ENCODE measurements around the gene ARHGAP44. TPM values are rescaled to one million over a fixed set of nuclear protein-coding genes. Genes with fewer than 3 reads are reported as not detected.

The ARHGAP44 gene
- total and polyA plus RNA-seq, 2 donors (not counting 1 experiment from before 2014, with no cell fraction given): 0.78 to 11.6 TPM

DNA sequence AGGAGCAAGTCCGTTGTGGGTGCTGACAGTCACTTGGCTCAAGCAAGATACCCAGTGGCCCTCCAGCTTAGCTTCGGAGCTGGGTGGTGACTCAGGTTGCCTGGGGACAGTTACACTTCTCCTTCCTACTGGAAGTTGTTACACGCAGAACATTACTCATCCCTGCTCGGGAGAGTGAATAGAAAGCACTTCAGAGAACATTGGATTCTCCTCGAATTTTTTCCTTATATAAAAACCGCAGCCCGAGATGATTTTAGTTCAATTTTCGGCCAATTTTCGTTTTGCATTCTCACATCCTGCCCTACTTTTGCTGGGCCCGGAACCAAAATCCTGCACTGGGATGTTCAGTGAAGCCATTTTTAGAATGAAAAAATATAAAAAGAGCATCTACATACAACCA is 128.8 kb downstream of the ARHGAP44 start:
- ATAC-seq (ENCODE audit: low read depth): no peak
- DNase-seq: no peak
- Mint-ChIP-seq H3K4me3 (no peak overlapping the region), H3K27ac (no peak overlapping the region), H3K4me1 (no peaks in the 10 kb centered on the region), H3K27me3 (no peaks in the 10 kb centered on the region), H3K9me3 (ENCODE audit: insufficient read depth) (no peaks in the 10 kb centered on the region)
- Histone ChIP-seq H3K9me3 (ENCODE audit: control extremely low read depth in 1 of 3, control insufficient read depth in 2 of 3, insufficient read depth in 1 of 3, low read length in 2 of 3) (no peaks in the 10 kb centered on the region), H3K36me3 (replicated peaks in 1 of 2; ENCODE audit: control extremely low read depth in 1 of 2, control insufficient read depth in 1 of 2, extremely low read depth in 1 of 2, insufficient read depth in 2 of 2, low read length in 1 of 2) (no peaks in the 10 kb centered on the region), H3K4me3 (ENCODE audit: control extremely low read depth in 1 of 5, extremely low read depth in 1 of 5, insufficient read depth in 1 of 5, low read depth in 2 of 5, low read length in 4 of 5) (no peak overlapping the region), H3K4me1 (ENCODE audit: control insufficient read depth in 2 of 2, insufficient read depth in 2 of 2, low read length in 2 of 2) (no peaks in the 10 kb centered on the region), H3K79me2 (ENCODE audit: control insufficient read depth, insufficient read depth, low read length) (no peaks in the 10 kb centered on the region), H2AFZ (ENCODE audit: insufficient read depth, low read depth, low read length, poor library complexity, severe bottlenecking) (no peak overlapping the region), H4K20me1 (ENCODE audit: control insufficient read depth, insufficient read depth, low read length, poor library complexity, severe bottlenecking) (no peaks in the 10 kb centered on the region), H3K9ac (ENCODE audit: low read length) (no peak overlapping the region), H3K27me3 (replicated peaks in 1 of 4; ENCODE audit: control extremely low read depth in 1 of 4, control insufficient read depth in 3 of 4, insufficient read depth in 4 of 4, low read length in 3 of 4) (no peaks in the 10 kb centered on the region), H3K4me2 (replicated peaks; ENCODE audit: low read depth, low read length, poor library complexity, severe bottlenecking) (no peak overlapping the region), H3K27ac (ENCODE audit: low read length in 2 of 2) (no peak overlapping the region)
- intact Hi-C loops (cut with micrococcal nuclease): no loop called here
- TF ChIP-seq, protein P1, sequence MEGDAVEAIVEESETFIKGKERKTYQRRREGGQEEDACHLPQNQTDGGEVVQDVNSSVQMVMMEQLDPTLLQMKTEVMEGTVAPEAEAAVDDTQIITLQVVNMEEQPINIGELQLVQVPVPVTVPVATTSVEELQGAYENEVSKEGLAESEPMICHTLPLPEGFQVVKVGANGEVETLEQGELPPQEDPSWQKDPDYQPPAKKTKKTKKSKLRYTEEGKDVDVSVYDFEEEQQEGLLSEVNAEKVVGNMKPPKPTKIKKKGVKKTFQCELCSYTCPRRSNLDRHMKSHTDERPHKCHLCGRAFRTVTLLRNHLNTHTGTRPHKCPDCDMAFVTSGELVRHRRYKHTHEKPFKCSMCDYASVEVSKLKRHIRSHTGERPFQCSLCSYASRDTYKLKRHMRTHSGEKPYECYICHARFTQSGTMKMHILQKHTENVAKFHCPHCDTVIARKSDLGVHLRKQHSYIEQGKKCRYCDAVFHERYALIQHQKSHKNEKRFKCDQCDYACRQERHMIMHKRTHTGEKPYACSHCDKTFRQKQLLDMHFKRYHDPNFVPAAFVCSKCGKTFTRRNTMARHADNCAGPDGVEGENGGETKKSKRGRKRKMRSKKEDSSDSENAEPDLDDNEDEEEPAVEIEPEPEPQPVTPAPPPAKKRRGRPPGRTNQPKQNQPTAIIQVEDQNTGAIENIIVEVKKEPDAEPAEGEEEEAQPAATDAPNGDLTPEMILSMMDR (IDR thresholded peaks at IDR 0.05): no peak
- TF ChIP-seq EZH2 (IDR thresholded peaks at IDR 0.05; ENCODE audit: borderline replicate concordance, insufficient read depth, low read depth, low read length, poor library complexity, severe bottlenecking): no peak
- ChIA-PET CTCF (no interaction called here), POLR2A (no interaction called here)
- WGBS (ENCODE audit: insufficient coverage): 89% methylated on average over 7 of the region's 10 CpGs

DNA sequence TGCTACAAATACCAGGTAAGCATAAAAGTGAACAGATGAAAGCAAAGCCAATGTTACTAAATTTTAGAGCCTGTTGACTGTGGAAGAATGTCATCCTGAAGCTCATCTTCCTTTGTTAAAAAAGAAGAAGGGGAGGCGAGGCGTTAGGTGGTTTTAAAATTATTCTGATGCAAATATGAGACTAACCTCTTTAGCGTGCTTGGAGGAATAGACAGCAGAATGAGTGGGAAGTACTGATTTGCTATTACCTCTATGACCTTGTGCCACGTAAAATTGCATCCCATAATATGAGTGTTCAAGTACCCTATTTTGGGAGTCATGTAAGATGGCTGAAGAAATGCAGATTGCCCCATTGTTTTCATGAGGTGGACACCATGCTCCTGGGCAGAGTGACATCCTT is 132.8 kb downstream of the ARHGAP44 start:
- Histone ChIP-seq H4K20me1 (ENCODE audit: control insufficient read depth, insufficient read depth, low read length, poor library complexity, severe bottlenecking) (no peaks in the 10 kb centered on the region), H3K4me3 (ENCODE audit: control extremely low read depth in 1 of 5, extremely low read depth in 1 of 5, insufficient read depth in 1 of 5, low read depth in 2 of 5, low read length in 4 of 5) (no peak overlapping the region), H3K9me3 (ENCODE audit: control extremely low read depth in 1 of 3, control insufficient read depth in 2 of 3, insufficient read depth in 1 of 3, low read length in 2 of 3) (no peaks in the 10 kb centered on the region), H3K9ac (ENCODE audit: low read length) (no peak overlapping the region), H3K27ac (ENCODE audit: low read length in 2 of 2) (no peak overlapping the region), H3K36me3 (replicated peaks in 1 of 2; ENCODE audit: control extremely low read depth in 1 of 2, control insufficient read depth in 1 of 2, extremely low read depth in 1 of 2, insufficient read depth in 2 of 2, low read length in 1 of 2) (no peaks in the 10 kb centered on the region), H3K27me3 (replicated peaks in 1 of 4; ENCODE audit: control extremely low read depth in 1 of 4, control insufficient read depth in 3 of 4, insufficient read depth in 4 of 4, low read length in 3 of 4) (no peaks in the 10 kb centered on the region), H3K4me1 (ENCODE audit: control insufficient read depth in 2 of 2, insufficient read depth in 2 of 2, low read length in 2 of 2) (no peaks in the 10 kb centered on the region), H3K79me2 (ENCODE audit: control insufficient read depth, insufficient read depth, low read length) (no peaks in the 10 kb centered on the region), H2AFZ (ENCODE audit: insufficient read depth, low read depth, low read length, poor library complexity, severe bottlenecking) (no peak overlapping the region), H3K4me2 (replicated peaks; ENCODE audit: low read depth, low read length, poor library complexity, severe bottlenecking) (no peak overlapping the region)
- Mint-ChIP-seq H3K27ac (no peak overlapping the region), H3K27me3 (no peaks in the 10 kb centered on the region), H3K4me3 (no peak overlapping the region), H3K4me1 (no peaks in the 10 kb centered on the region), H3K9me3 (ENCODE audit: insufficient read depth) (no peaks in the 10 kb centered on the region)
- ATAC-seq (ENCODE audit: low read depth): no peak
- TF ChIP-seq EZH2 (IDR thresholded peaks at IDR 0.05; ENCODE audit: borderline replicate concordance, insufficient read depth, low read depth, low read length, poor library complexity, severe bottlenecking): no peak
- TF ChIP-seq, protein P1 (IDR thresholded peaks at IDR 0.05): no peak
- CTCF ChIA-PET: no interaction called here
- no peak for DNase-seq
- POLR2A ChIA-PET: no interaction called here
- intact Hi-C loops (cut with micrococcal nuclease): no loop called here
- WGBS (ENCODE audit: insufficient coverage): 74% methylated on average over 3 of the region's 4 CpGs

Measured in B cell (primary cell).